Activated CD4-positive, alpha-beta T cell treated with anti-CD3 and anti-CD28 coated beads for 24 hours (primary cell): ENCODE results near the gene TFF3.

Source experiments
- DNase-seq, 2 donors: peaks; one replicate each; pipeline ENCODE4 v3.0.0-alpha.2; 2020; ENCODE audit warnings: low read depth in 2 of 2

The TFF3 gene

DNA sequence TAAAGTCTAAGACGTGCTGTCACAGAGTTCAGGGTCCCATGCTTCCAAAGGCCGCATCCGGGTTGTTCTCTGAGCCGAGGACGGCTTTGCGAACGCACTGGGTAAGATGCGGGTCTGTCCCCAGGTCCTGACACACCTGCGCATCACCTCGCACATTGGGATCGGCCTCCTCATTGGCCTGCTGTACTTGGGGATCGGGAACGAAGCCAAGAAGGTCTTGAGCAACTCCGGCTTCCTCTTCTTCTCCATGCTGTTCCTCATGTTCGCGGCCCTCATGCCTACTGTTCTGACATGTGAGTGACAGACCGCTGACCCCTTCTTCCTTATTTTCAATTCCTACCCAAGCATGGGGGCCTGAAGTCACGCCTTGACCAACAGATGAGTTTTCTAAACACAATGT, 25.3 kb downstream of the TFF3 start:
- DNase-seq = no peak

DNA sequence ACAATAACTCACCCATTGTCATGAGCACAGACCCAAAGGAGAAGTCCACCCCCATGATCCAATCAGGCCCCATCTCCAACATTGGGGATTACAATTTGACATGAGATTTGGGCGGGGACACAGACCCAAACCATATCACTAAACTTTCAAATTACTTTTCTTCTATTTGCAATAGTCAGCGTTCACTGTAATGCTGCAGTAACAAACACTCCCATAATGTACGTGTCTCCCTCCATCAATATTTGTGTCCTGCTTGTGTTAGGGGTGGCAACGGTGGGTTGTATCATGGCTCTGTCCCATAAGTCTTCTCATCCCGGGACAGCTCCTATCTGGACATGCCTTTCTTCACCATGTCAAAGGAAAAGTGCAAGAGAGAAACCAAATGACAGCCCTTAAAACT, 26.2 kb downstream of the TFF3 start:
- DNase-seq = no peak

DNA sequence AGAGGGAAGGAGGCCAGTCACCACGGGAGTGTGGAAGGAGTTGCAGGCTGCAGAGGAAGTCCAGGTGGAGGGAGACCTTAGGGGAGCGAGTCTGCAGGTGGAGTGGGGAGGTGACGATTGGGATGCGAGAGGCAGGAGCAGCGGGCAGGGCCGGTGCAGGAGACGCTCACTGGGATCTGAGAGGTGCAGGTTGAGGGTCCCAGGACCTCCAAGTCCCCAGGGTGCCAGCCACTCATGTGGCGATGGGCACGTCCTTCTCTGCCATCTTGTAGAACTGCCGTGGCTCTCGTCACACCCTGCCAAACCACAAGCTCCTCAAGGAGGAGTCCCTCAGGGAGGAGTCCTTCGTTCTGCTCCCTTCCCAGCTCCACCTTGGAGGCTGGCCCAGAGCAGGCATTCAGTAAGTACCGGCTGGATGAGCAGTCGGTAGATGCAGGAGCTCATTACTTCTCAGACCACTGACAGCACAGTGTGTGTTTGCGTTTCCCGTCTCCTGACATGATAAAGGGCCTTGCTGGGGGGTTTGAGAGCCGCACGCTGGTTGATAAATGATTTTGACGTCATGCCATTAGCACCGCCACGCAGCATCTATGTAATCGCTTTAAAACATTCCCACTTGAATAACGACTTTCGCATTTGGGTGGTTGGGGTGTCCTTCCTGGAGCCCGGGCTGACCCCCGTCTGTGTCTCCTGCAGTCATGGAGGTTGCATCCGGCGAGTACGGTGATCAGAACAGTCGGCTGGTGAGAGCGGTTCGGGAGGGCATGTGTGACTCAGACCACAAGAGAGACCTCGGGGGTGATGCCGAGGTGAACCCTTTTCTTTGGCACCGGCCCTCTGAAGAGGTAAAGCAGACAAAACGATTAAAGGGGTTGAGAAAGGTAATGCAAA, 27.8 kb downstream of the TFF3 start:
- no peak for DNase-seq

GRCh38 chr21:42286416-42286815, 28.8 kb downstream of the TFF3 start:
- no peak for DNase-seq

DNA sequence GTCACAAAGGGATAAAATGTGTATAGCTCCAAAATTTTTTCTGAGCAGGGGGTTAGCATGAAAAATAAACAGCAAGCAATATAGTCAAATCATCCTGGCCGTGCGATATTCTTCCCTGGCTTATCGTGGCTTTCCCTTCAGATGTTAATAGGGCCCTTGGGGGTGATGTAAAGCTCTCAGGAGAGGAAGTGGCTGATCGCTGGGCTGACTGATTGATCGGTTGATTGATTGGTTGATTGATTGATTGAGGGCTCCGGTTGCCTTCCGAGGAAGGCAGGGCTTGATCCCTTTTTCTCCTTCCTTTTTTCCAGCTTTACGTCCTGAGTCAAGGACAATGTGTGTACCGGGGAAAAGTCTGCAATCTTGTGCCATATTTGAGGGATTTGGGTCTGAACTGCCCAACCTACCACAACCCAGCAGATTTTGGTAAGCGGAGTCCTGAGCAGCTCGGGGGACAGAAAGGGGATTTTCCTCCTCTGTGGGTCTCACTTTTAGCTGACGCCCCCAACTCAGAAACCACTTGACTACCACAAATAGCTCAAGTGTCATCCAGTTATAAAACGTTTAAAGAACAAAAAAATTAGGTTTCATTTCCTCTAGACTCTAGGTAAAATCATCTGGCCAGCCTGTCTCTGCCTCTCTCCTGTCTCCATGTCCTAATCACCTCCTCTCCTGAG, 29.5 kb downstream of the TFF3 start:
- DNase-seq = no peak

GRCh38 chr21:42282715-42283114, 32.5 kb downstream of the TFF3 start:
- no peak for DNase-seq

DNA sequence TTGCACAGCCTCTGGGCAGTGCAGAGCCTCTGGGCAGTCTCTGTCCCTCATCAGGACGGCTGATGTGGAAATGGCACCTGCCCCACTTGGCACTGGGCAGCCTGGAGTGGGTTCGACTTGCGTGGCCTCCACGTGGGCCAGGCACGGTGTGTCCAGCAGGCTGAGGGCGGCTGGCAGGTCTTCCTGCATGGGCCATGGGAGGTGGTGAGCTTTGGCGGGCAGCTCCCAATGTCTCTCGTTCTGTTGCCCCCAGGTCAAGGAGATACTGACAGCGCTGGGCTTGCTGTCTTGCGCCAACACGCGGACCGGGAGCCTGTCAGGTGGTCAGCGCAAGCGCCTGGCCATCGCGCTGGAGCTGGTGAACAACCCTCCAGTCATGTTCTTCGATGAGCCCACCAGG, 33.2 kb downstream of the TFF3 start:
- DNase-seq = no peak

GRCh38 chr21:42281181-42281680, 34.0 kb downstream of the TFF3 start:
- no peak for DNase-seq

- DNase-seq = no peak
Measured at GRCh38 chr21:42280356-42281180, 34.6 kb downstream of the TFF3 start.

GRCh38 chr21:42279888-42280287, 35.3 kb downstream of the TFF3 start:
- DNase-seq = no peak

- DNase-seq = no peak
Measured at GRCh38 chr21:42279341-42279871, 35.8 kb downstream of the TFF3 start.

DNA sequence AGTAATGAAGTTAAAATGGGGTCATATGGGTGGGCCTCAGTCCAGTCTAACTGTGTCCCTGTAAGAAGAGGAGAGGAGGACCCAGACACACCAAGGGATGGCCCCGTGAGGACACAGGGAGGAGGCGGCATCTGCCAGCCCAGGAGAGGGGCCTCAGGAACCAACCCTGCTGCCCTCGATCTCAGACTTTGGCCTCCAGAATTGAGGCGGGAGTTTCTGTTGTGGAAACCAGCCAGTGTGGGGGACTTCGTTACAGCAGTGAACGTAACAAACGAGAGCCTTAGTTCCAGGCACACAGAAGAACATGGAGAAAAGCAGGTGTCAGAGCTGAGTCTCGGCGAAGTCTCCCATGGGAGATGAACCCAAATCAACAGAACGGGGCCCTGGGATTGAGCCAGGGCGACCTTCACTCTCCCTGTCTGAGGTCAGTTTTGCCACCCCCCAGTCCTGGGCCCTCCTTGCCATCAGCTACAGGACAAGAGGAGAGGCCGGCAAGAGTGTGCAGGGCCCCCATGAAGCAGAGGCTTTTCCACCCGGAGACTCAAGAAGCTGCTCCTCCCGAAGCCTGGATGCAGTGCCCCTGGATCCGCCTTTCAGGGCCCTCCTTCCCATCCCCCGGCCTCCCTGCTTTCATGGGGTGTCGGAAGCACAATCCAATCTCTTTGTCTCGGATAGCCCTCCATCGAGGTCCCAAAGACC, 36.6 kb downstream of the TFF3 start:
- DNase-seq = no peak

- no peak for DNase-seq
Measured at GRCh38 chr21:42277593-42277992, 37.6 kb downstream of the TFF3 start.

GRCh38 chr21:42276526-42277154, 38.6 kb downstream of the TFF3 start:
- no peak for DNase-seq

- DNase-seq = no peak
Measured at GRCh38 chr21:42276076-42276475, 39.1 kb downstream of the TFF3 start.

DNA sequence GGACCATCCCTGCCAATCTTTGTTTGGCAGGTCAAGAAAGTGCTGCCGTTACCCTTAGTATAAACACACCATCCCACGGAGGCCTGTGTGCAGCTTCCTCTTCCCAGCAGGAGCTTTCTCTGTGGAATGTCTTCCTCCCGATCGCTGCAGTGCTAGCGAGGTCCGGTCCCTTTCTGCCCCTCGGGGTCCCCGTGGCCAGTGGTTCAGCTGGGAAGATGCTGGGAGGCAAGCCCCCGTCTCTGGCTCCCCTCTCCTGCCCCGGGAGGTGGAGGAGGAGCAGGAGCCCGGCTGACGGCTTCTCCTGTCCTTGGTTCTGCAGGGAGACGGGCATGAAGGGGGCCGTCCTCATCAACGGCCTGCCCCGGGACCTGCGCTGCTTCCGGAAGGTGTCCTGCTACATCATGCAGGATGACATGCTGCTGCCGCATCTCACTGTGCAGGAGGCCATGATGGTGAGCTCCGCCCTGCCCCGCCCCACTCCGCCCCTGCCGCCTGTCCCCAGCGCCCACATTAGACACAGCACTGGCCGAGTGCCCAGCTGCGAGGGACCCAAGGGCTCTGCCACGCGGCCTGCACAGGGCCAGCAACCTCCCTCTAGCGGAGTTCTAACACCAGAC, 42.1 kb downstream of the TFF3 start:
- no peak for DNase-seq

GRCh38 chr21:42272109-42272962, 42.9 kb downstream of the TFF3 start:
- DNase-seq = no peak

GRCh38 chr21:42271065-42271464, 44.1 kb downstream of the TFF3 start:
- DNase-seq = no peak

- DNase-seq = no peak
Measured at GRCh38 chr21:42269386-42269785, 45.8 kb downstream of the TFF3 start.
